Amniotic epithelial cell (primary cell): ENCODE measurements around the gene ANP32B.

Experiments
- DNase-seq: peaks from one replicate; pipeline ENCODE4 v3.0.0-alpha.2; 2010; ENCODE audit warnings: low read depth

The ANP32B gene

GRCh38 chr9:98024702-98025101 lies 41.6 kb downstream of the ANP32B start:
- no peak for DNase-seq

DNA sequence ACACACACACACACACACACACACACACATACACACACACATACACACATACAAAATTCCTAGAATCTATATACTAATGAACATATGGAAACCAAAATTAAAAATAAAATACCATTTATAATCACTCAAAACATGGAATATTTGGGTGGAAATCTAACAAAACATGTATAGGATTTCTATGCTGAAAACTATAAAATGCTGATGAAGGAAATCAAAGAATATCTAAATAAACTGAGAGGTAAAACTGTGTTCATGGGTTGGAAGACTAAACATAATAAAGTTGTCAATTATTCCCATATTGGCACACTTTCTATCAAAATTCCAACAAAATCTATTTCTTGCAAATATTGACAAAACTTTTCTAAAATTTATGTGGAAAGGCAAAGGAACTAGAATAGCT lies 48.0 kb downstream of the ANP32B start:
- no peak for DNase-seq

DNA sequence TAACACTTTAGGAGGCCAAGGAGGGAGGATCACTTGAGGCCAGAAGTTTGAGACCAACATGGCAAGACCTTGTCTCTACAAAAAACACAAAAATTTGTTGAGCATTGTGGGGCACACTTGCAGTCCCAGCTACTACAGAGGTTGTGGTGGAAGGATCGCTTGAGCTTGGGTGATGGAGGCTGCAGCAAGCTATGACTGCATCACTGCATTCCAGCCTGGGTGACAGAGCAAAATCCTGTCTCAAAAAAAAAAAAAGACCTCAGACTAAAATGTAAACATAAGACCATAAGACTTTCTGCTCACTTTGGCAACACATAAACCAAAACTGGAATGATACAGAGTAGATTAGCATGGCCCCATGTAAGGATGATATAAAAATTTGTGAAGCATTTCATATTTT lies 48.8 kb downstream of the ANP32B start:
- peak; percentile 11 for DNase-seq

DNA sequence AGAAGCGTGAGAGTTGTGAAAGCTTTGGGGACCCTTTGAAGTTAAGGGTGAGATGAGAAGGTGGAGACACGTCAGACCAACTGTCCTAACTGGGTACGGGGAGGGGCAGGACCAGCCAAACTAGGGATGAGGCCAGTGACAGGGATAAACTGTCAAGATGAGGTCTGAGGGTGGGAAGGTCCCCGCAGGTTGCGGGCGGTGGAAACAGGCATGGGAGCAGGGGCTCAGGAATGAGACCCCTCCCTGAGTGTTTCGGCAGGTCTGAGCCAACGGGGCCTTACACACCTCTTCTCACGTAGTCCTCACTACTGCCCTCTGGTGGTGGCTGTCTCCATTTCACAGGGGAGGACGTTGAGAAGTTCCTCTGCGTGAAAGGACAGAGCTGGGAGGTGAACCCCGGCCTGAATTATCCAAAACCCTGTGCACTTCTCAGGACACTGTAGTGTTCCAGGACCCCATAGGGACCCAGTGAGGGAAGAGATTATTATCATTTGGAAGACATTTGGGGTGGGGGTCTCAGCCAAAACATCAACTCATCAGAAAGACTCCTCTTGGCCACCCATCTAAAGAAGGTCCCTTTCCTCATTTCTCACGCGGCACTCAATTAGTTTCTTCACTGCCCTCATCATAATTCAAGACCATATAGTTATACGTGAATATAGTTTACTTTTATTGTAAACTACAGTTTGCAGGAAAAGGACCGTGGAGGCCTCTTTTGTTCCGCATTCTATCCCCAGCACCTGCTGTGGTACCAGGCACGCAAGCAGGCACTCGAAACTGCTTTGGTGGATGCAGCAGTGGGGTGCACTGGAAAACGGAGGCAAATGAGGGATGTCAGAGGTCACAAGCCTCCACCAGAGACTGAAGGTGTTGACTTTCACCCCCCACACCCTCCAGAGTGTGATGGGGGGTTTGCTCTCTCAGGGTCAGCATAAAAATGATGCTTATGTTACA lies 51.7 kb downstream of the ANP32B start:
- peak; percentile 61 for DNase-seq

DNA sequence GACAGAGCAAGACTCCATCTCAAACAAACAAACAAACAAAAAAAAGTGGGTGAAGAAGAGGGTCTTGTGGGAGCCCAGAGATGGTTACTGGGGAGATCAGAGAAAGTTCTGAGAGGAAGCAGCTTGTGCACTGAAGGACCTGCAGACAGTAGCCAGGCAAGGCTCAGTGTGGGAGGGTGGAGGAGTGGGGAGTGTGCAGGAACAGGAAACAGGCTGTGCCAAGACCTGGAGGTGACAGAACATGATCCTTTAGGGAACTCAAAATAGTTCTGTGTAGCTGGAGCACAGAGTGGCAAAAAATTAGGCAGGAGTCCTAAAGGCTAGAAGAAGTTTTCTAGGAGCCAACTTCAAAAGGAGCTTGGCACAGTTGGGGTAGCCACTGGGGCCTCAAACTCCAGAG lies 54.2 kb downstream of the ANP32B start:
- no peak for DNase-seq

DNA sequence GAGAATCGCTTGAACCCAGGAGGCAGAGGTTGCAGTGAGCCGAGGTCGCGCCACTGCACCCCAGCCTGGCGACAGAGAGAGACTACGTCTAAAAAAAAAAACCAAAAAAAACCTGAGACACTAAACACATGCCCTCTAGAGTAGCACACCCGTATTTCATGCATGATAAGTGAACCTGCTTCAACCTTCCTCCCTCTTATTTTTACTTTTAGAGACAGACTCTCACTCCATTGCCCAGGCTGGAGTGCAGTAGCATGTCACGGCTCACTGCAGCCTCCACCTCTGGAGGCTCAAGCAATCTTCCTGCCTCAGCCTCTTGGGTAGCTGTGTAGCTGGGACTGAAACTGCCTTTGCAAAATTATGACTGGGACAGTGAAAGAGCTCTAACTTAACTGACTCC lies 55.8 kb downstream of the ANP32B start:
- no peak for DNase-seq

DNA sequence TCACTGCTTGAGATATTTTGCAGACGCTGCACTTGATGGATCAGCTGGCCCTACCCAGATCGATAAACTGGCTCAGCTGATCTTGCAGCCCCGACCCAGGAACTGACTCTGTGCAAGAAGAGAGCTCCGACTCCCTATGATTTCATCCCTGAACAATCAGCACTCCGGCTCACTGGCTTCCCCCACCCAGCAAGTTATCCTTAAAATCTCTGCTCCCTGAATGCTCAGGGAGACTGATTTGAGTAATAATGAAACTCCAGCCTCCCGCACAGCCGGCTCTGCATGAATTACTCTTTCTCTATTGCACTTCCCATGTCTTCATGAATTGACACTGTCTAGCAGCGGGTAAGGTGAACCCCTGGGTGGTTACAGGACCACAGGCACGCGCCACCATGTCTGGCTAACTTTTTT lies 56.5 kb downstream of the ANP32B start:
- DNase-seq, result no peak

GRCh38 chr9:98040212-98040611 lies 57.1 kb downstream of the ANP32B start:
- no peak for DNase-seq

GRCh38 chr9:98043915-98044314 lies 60.8 kb downstream of the ANP32B start:
- no peak for DNase-seq

- DNase-seq, result peak; percentile 39
Observed at GRCh38 chr9:98045234-98046179, 62.4 kb downstream of the ANP32B start.

- DNase-seq, result no peak
Observed at GRCh38 chr9:98046180-98046543, 63.0 kb downstream of the ANP32B start.

DNA sequence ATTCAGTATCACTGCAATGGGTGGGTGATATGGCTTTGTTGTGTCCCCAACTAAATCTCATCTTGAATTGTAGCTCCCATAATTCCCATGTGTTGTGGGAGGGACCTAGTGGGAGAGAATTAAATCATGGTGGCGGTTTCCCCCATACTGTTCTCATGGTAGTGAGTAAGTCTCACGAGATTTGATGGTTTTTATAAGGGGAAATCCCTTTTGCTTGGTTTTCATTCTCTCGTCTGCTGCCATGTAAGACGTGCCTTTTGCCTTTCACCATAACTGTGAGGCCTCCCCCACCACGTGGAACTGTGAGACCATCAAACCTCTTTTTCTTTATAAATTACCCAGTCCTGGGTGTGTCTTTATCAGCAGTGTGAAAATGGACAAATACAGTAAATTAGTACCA lies 63.9 kb downstream of the ANP32B start:
- no peak for DNase-seq

GRCh38 chr9:98049288-98050072 lies 66.3 kb downstream of the ANP32B start:
- no peak for DNase-seq

DNA sequence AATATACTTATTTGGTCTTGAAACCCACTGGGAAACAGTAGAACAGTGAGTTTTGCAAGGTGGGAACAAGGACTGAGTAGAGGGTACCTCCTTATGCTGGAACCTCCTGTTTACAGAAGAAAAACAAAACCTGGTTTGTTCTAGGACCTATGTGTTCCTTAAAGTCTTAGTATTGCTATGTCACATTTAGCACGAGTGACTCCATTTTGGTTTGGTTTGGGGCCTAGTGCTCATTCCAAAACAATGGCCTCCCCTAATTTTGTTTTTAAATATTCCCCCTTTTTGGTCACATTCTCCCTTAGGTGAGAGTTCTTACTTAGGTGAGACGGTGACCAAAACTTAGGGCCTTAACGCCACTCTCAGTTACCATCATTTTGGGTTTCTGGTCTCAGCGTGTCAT lies 67.2 kb downstream of the ANP32B start:
- no peak for DNase-seq

GRCh38 chr9:98054376-98054951 lies 71.3 kb downstream of the ANP32B start:
- DNase-seq, result no peak

- peak; percentile 93 for DNase-seq
Observed at GRCh38 chr9:98056269-98057137, 73.4 kb downstream of the ANP32B start, which contains the start of gene NANS. Gene NANS, plus strand, starts transcription at chr9:98056732. Its CDS starts 77 bp downstream, at chr9:98056809.

DNA sequence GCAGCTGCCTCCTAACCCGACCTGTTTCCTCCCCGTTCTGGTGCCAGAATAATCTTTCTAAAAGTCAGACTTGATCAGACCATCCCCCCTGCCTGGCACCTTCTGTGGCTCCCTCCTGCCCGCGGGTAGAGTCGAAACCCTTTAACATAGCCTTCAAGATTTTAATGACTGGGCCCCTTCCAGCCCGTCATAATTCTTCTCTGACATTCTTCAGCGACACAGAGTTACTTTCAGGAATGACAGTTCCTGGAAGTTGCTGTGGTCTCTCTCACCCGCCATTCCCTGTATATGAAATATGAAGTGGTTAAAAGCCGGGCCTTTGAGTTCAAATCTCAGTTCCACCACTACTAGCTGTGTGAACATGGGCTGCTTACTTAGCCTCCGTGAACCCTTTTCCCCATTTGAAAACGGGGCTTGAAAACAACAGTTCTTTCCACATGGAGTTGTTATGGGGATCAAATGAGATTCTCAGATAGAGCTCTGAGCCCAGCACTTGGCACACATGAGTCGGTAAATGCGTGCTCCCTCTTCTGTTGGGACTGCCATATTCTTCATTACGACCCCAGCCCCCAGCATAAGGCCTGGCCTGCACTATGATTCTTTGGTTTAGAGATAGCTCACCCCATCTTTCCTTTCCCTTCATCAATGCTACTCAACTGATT lies 74.1 kb downstream of the ANP32B start:
- no peak for DNase-seq

DNA sequence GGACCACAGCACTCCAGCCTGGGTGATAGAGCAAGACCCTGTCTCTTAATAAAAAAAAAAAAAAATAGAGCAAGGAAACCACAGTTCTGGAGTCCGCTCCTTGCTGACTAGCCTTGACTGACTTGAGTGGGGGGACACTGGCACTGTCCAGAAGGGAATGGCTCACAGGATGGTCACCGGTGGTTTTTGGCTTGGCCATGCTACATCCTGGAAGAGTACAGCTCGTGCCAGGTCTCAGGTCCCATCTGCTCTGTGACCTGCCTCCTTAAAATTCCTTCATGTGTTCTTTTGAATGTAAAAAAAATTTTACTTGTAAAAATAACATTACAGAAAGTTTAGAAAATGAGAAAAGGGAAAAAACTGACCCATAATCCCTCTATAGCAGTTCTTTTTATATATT lies 79.0 kb downstream of the ANP32B start:
- DNase-seq, result no peak

- no peak for DNase-seq
Observed at GRCh38 chr9:98064623-98065392, 81.7 kb downstream of the ANP32B start.
